HG03175 (cell line): ENCODE data around the gene IRGQ.
"Not testable (repeated sequence)": the region's sequence is repeated elsewhere in the genome, so short reads cannot be mapped to it uniquely, and the experiment has no call there.

Experiments
- ATAC-seq: cut with Tn5 transposase; IDR thresholded peaks from one replicate; pipeline ENCODE4 v1.9.1; 2021; ENCODE audit warnings: mild to moderate bottlenecking, moderate library complexity; ENCODE audit not compliant: unreplicated experiment

Gene IRGQ

DNA sequence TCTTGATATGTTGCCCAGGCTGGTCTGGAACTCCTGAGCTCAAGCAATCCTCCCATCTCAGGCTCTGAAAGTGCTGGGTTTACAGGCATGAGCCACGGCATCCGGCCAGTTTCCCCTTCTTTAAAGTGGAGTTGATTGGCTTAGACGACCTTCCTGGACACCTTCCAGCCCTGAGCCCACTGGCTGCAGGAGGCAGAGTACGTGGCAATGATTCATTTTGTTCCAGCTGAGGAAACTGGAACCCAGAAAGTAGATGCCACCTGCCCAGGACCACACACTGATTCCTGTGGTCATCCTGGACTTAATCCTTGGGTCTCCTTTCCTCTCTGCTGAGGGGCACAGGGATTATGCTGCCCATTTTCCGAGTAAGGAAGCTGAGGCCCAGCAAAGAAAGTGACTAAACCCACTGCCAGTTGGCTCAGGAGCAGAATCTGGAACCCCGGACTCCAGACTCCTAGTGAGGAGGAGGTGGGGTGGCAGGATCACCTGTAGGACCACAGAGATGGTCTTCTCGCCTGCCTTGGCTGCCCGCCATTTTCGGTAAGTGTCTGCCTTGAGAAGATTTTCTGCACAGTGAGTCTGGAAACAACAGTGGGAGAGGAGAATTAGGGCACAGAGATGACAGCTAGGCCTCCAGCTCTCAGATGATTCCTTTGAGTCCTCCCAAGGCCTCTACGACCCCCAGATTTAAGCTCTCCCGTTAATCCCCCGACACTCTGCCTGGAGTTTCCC, 21.3 kb downstream of the IRGQ start:
- no peak for ATAC-seq

DNA sequence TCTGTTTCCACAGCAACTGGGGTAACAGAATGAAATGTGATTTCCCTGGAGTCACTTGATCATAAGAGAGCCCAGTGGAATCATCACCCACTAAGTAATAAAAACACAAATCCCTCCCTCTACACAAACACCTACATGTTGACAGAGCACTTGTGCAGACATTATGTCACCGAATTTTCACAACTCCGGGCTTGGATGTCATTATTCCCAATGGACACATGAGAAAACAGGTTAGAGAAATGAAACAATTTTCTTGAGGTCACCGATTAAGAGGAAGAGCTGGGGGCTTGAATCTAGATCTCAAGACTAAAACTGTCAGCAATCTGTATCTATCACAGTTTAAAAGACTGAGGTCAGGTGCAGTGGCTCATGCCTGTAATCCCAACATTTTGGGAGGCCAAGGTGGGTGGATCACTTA, 23.8 kb downstream of the IRGQ start:
- ATAC-seq, result no peak

DNA sequence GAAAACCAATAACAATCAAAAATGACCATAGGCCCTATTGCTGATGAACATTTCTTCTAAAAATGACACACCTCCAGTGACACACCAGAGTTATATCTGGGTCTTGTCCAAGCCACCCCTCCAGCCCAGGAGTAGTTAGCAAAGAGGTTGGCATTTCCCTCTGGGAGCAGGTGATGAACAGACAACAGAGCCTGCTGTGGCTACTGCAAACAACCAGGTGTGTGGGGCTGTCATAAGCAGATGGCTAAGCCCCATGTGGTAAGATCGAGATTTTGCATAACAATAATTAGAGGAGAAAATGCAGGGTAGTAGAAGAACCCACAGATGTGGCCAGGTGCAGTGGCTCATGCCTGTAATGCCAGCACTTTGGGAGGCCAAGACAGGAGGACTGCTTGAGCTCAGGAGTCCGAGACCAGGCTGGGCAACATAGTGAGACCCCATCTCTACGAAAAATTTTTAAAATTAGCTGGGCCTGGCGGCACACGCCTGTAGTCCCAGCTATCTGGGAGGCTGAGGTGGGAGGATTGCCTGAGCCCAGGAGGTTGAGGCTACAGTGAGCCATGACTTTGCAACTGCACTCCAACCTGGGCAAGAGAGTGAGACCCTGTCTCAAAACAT, 25.7 kb downstream of the IRGQ start:
- ATAC-seq, result no peak

DNA sequence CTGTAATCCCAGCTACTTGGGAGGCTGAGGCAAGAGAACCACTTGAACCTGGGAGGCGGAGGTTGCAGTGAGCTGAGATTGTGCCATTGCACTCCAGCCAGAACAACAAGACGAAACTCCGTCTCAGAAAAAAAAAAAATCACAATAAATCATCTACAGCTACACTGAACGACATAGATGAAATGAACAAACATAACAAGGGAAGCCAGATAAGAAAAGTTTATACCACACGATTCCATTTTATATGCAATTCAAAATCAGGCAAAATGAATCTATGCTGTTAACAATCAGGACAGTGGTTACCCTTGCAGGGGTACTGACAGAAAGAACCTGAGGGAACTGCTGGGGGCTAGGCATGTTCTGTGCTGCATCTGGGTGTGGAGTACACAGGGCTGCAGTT, 26.3 kb downstream of the IRGQ start:
- ATAC-seq, result no peak

DNA sequence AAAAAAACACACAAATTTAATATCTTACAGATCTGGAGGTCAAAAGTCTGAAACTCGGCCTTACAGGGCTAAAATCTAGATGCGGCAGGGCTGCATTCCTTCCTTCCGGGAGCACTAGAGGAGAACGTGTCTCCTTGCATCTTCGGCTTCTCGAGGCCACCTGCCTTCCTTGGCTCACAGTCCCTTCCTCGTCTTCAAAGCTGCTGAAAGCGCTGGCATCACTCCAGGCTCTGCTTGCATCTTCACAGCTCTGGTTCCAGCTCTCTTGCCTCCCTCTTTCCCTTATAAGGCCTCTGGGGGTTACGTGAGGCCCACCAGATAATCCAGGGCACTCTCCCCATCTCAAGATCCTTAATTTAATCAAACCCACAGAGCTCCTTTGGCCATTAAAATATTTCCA, 31.1 kb downstream of the IRGQ start:
- ATAC-seq, result no peak

DNA sequence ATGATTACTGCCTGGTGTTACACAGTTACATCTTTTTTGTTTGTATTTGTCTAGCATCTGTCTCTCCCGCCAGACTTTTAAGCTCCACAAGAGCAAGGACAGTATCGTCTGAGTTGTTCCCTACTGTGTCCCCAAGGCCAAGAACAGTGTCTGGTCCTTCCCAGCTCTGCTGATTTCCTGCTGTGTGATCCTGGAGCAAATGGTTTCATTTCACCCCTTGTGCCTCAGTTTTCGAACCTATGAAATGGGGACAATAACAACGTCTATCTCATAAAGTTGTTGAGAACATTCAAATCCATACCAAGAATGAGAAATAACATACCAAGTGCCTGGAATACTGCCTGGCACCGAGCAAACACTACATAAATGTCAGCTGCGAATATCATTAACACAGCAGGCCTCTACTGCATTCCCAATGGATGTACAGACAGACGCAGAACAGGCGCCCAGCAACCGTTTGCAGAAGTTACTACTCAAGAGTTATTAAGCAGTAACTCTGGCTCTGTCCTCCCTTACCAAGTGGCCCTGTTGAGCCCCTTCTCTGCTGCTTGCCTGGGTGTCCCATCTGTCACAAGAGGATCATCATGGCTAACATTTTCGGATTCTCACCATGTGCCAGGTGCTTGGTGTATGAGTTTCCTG, 32.0 kb downstream of the IRGQ start:
- no peak for ATAC-seq

DNA sequence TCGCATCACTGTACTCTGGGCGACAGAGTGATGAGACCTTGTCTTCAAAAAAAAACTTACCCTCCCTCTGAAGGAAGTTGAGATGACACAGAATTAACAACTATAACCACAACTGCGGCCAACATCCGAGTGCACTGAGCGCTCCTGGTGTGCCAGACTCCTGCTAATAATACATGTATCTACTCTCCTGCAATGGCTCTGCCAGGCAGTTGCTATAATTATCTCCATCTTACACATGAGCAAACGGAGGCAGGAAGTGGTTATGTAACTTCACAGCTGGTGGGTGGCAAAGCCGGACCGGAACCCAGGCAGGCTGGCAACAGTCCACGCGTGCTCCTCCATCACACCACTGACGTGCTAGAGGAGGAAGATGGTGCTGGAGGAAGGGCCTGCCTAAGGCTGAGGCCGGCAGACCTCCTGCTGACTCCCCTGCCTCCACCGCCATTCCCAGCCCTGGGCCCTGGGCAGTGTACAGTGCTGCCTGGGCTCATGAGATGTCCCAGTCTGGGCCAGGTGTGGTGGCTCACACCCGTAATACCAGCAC, 33.2 kb downstream of the IRGQ start:
- ATAC-seq, result peak; percentile 90

DNA sequence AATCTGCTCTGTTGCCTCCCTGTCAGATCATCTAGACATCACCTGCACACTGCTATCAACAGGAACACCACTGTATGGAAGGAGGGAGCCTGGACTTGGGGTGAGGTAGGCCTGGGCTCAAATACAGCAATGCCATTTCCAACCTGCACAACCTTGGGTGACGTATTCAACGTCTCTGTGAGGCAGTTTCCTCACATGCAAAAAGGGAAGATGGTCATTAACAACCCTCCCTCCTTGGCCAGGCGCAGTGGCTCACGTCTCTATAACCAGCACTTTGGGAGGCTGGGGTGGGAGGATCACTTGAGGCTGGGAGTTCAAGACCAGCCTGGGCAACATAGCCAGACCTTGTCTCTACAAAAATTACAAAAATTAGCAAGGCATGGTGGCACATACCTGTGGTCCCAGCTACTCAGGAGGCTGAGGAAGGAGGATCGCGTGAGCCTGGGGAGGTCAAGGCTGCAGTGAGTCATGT, 33.7 kb downstream of the IRGQ start:
- ATAC-seq, result no peak

DNA sequence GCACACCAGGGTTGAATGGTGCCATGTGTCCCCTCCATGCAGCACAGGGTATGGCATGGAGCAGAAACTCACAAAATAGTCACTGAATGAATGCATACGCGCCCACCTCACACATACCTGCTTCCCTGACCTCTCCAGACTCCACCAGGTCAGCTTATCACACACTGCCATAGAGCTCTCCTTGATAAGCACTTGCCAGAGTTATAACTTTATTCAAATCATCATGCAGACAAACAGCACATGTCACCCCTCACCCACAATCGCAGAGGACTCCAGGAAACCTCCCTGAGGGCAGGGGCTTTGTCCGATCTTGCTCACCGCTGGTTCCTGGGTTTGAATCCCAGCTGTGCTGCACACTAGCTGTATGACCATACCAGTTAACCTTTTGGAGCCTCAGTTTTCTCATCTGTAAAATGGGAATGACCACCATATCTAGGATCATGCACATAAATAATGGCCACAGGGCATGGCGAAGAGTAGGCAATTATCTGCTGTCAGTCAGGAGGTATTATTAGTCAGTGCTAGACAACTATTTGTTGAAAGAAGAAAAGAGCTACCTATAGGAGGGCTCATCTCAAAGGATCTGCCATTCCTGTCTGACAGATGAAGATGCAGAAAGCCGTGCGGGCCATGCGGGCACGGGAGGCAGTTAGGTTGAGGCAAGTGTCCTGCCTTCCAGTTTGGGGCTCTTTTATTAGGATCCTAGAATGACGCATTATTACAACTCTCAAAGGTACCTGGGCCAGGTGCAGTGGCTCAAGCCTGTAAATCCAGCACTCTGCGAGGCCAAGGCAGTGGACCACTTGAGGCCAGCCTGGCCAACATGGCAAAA, 34.6 kb downstream of the IRGQ start:
- ATAC-seq, result no peak

DNA sequence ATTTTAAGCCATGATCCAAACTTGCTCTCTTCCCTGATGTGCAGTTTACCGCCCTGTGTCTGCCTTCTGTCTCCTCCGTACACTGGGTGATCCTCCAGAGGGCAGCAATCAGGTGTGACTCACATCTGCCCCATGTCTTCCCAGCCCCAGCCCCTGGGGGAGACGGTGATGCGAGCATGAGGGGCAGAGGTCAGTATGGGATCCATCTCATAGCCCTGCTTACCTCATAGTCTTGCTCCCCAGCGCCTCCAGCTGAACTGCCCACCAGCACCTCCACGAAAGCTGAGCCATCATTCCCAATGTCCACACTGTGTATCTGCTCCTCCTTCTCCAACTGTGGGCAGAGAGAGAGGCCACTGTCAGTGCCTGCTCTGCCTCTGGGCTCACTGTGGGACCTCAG, 35.2 kb downstream of the IRGQ start:
- ATAC-seq, result no peak

DNA sequence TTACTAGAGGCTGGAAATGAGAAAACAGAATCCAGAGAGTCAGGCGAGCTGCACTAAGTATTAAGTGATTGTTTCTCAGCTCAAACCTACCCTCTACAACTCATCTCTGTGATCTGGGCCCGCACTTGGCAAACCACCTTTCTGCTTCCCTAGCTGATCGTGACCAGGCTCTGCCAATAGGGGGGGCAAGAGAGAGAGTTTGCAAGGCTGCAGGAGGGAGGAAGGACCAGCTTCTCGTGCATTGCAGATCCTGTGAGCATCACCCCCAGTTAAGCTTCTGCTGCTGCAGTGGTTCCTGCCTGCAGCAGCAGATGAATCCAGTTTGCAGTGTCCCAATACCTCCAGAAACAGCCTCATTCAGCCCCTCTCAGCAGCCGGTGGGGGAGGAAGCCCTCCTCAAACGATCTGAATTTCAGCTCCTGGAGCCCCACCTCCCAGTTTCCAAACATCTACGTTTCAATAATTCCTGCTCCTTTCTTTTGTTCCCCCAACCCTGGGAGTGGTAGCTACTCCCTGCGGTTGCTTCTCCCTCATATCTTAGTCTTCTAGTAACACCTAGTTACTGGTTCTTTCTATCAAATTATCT, 40.7 kb downstream of the IRGQ start:
- no peak for ATAC-seq

DNA sequence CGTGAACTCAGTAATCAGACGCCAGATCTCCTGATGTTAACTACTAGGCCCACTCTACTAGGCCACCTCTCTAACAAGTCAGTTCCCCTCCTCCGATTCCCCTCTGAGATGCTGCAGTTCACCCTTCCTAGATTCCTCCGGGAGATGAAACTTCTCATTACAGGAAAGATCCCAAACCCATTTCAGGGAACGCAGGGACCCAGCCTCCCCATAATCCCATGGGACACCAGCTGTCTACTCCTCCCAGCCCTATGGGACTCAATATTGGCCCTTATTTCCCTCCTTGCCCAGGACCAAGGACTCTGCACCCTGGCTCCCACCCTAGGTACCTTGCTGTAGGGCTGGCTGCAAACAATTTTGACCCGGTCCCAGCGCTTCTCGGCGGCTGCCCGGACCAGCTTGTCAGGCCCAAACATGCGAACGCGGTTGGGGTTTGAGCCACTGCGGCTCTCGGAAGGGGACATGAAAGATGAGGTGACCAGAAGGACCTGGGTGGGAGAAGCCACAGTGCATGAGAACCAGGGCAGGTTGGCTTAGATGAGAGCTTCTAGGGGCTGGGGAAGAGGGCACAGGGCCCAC, 41.5 kb downstream of the IRGQ start:
- no peak for ATAC-seq

DNA sequence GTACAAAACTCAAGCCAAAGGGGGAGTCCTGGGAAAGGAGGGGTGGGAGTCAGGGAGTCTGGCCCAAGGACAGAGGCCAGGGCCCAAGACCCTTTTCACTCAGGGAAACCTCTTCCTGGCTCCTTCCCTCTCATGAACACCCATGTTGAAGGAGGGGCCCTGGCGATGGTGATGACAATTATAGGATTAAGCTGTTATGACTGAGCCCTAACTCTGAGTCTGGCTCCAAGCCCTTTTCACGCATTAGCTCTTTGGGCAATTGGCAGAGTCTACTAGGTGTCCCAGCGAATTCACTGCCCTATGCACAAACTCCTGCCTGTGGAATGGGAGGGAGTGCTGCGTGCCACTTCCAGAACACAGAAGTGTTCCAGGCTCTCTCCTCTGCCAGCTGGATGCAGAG, 42.3 kb downstream of the IRGQ start:
- no peak for ATAC-seq

DNA sequence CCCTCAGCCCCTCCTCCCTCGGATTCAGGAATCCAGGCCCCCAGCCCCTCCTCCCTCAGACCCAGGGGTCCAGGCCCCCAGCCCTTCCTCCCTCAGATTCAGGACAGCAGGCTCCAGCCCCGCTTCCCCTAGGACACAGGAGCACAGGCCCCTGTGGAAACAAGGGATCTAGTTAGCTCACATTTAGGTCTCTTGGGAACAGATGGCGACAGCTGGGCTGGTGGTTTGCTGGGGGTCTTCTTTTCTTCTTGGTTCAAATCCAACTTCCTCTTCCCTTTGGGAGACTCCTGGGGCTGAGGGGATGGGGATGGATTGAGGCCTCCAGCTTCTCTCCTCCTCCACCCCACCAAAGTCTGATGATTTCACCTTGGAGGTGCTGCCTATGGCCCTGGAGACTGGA, 43.3 kb downstream of the IRGQ start:
- no peak for ATAC-seq

DNA sequence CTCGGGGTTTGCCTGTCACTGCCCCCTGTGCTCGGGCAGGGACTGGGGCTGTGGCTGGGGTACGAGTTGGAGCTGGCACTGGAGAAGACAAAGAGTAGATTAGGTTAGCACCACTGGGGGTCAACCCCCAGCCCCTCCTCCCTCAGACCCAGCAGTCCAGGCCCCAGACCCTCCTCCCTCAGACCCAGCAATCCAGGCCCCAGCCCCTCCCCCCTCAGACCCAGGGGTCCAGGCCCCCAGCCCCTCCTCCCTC, 43.8 kb downstream of the IRGQ start:
- no peak for ATAC-seq

DNA sequence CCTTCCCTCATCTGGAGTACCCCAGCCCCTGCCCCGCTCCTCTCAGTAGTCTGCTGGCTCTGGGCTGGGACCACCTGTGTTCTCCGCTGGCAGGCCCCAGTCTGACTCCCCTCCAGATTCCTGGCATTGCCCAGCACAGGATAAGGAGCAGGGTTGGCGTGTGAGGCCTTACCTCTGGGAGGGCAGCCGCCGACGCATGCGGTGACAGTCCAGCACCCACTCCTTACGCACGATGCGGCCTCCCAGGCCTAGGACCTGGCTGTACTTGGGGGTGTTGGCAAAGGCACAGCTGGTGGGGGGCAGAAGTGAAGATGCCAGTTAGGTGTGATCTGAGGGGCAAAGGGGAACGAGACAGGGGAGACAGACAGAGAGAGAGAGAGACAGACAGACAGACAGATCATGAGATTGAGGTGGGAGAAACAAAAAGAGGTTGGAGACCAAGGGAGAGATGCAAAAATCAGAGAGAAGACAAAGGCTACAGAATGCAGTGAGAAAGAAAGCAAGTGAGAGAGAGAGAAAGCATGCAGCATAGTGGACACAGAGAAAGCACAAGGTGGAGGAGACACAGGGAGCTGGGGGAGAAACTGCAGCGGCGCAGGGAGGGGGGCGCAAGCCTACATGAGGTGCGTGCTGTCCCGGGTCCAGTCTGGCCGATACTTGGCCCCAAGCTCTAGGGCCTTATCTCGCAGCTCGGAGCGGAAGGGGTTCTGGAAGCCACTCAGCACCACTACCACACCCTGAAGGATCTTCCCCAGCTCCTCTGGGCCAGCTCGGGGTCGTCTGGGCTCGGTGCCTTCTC, 44.3 kb downstream of the IRGQ start:
- no peak for ATAC-seq

DNA sequence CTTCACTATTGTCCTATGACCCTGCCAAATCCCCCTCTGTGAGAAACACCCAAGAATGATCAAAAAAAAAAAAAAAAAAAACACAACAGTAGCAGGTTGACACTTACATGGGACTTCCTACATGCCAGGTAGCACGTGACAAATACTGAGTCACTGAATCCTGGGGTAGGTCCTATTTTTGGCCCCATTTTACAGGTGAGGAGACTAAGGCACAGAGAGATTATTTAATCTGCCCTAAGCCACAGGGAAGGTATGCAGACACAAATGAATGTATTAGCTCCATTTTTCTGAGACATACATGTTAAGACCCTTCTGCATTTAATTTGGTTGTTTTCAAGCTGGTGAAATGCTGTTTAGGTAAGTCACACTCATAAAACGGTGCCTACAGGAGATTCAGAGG, 47.2 kb downstream of the IRGQ start:
- no peak for ATAC-seq

DNA sequence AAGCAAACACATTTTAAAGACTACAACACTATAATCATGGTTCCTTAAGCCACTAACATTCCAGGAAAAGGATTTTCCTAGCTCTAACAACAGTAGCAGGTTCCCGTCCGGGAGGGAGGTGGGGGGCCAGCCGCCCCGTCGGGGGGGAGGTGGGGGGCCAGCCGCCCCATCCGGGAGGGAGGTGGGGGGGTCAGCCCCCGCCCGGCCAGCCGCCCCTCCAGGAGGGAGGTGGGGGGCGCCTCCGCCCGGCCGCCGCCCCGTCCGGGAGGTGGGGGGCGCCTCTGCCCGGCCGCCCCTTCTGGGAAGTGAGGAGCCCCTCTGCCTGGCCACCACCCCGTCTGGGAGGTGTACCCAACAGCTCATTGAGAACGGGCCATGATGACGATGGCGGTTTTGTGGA, 48.0 kb downstream of the IRGQ start:
- ATAC-seq, result not testable (repeated sequence)

DNA sequence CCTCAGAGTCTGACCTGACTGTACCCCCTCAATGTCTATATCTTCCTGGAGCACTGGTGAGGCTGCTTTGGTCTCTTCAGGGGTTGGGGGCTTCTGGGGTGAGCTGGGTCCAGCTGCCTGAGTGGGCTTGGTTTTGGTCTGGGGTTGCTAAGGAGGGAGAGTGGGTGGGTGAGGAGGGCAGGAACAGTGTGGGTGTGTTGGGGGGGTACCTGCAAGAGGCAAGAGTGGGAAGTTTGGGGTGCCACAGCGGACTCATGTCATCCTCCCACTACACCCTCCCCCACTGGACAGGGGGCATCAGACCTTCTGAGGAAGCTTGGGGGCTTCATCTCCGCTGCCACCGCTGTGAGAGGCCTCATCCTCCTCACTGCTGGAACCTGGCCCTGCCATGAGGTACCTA, 49.4 kb downstream of the IRGQ start:
- ATAC-seq, result no peak

DNA sequence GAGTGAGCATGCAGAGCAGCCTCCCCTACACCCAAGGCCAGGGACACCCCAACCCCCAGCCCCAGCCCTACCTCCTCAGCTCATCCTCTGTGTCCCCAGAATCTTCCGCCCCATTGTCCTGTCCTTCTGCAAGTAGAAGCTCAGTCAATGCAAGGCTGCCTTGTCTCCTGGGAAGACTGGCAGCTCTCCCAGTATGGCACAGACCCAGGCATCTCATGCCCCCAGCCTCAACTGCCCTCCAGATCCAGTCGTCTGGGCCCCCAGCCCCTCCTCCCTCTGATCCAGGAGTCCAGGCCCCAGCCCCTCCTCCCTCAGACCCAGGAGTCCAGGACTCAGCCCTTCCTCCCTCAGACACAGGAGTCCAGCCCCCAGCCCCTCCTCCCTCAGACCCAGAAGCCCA, 50.0 kb downstream of the IRGQ start:
- no peak for ATAC-seq
